DND-41 (cell line): Measurements from ENCODE around the gene NBPF1.
"Not testable (repeated sequence)": the region's sequence is repeated elsewhere in the genome, so short reads cannot be mapped to it uniquely, and the experiment has no call there.

Experiments
- EZH2 ChIP-seq: IDR thresholded peaks from 3 replicates; pipeline ENCODE4 v1.6.1; 2012; ENCODE audit warnings: borderline replicate concordance, low read depth, mild to moderate bottlenecking, moderate library complexity, low read length, inconsistent platforms; ENCODE audit not compliant: severe bottlenecking
- TF ChIP-seq, protein P1 (sequence below): IDR thresholded peaks from 2 replicates; pipeline ENCODE4 v1.5.1; 2012; ENCODE audit warnings: borderline replicate concordance, low read length, moderate library complexity, mild to moderate bottlenecking; ENCODE audit not compliant: poor library complexity, severe bottlenecking; ENCODE audit errors: extremely low read depth

GRCh38 chr1:16649960-16650359, 36.6 kb upstream of the NBPF1 start:
- TF ChIP-seq, protein P1, sequence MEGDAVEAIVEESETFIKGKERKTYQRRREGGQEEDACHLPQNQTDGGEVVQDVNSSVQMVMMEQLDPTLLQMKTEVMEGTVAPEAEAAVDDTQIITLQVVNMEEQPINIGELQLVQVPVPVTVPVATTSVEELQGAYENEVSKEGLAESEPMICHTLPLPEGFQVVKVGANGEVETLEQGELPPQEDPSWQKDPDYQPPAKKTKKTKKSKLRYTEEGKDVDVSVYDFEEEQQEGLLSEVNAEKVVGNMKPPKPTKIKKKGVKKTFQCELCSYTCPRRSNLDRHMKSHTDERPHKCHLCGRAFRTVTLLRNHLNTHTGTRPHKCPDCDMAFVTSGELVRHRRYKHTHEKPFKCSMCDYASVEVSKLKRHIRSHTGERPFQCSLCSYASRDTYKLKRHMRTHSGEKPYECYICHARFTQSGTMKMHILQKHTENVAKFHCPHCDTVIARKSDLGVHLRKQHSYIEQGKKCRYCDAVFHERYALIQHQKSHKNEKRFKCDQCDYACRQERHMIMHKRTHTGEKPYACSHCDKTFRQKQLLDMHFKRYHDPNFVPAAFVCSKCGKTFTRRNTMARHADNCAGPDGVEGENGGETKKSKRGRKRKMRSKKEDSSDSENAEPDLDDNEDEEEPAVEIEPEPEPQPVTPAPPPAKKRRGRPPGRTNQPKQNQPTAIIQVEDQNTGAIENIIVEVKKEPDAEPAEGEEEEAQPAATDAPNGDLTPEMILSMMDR: not testable (repeated sequence)
- not testable (repeated sequence) for TF ChIP-seq EZH2
